Transverse colon (tissue), 4 donors: ENCODE data around the gene ABCC10. TPM values are rescaled to one million over a fixed set of nuclear protein-coding genes. Genes with fewer than 3 reads are reported as not detected.

ENCODE experiments used
- DNase-seq: peaks from one replicate; pipeline ENCODE4 v3.0.0-alpha.2; 2019
- H3K27ac ChIP-seq, 4 donors: fragments of 200-600 bp; sonication (generic); 2 replicates each; pipeline ENCODE4 v1.5.1; 2016 to 2018; ENCODE audit warnings: inconsistent platforms in 4 of 4
- H3K27me3 ChIP-seq: fragments of 200-600 bp; sonication (generic); 2 replicates; pipeline ENCODE4 v1.5.1; 2017; ENCODE audit warnings: inconsistent platforms
- H3K36me3 ChIP-seq, 4 donors: fragments of 200-600 bp; sonication (generic); 2 replicates each; pipeline ENCODE4 v1.5.1; 2017 to 2019; ENCODE audit warnings: inconsistent platforms in 4 of 4
- H3K4me1 ChIP-seq, 4 donors: fragments of 200-600 bp; sonication (generic); 2 replicates each; pipeline ENCODE4 v1.5.1; 2017 to 2020; ENCODE audit warnings: inconsistent platforms in 4 of 4
- H3K4me3 ChIP-seq, 4 donors: fragments of 200-600 bp; sonication (generic); 1 replicate in 1 of 4; 2 replicates in 3 of 4; pipeline versions ENCODE4 v1.5.1 to v1.6.1; 2017 to 2019; ENCODE audit warnings: inconsistent platforms in 4 of 4
- H3K9me3 ChIP-seq, 2 donors: fragments of 200-600 bp; sonication (generic); 2 replicates each; pipeline ENCODE4 v1.5.1; 2017 to 2019; ENCODE audit warnings: inconsistent platforms in 2 of 2
- EP300 ChIP-seq: sonication (generic); formaldehyde crosslinking; IDR thresholded peaks from one replicate; pipeline ENCODE4 v1.6.1; 2017; ENCODE audit warnings: antibody characterized with exemption, low read depth
- POLR2A ChIP-seq: fragments of 450-650 bp; IDR thresholded peaks from one replicate; pipeline ENCODE4 v1.6.1; 2016; ENCODE audit warnings: antibody characterized with exemption, mild to moderate bottlenecking, moderate library complexity
- POLR2AphosphoS5 ChIP-seq, 3 donors: sonication (generic); formaldehyde crosslinking; IDR thresholded peaks; one replicate each; pipeline ENCODE4 v1.6.1; 2016; ENCODE audit warnings: antibody characterized with exemption in 3 of 3
- WGBS, 2 donors: methylation state at CpG; one replicate each; pipeline ENCODE4 v1.1.5; 2018; ENCODE audit warnings: low coverage in 1 of 2; 5-methylcytosine and 5-hydroxymethylcytosine counted together
- in situ Hi-C, 4 donors: fragments of 200-750 bp; cut with MboI; loops; one replicate each; pipeline versions ENCODE4 v1.15.0 to v1.15.1; 2017; ENCODE audit warnings: low sequenced_read_pairs in 3 of 4, low pct_ligation_motif_present in 1 of 4, low pct_unique_long_range_greater_than_20kb in 1 of 4
- intact Hi-C: fragments of 100-400 bp; cut with DNase I; formaldehyde crosslinking; loops from one replicate; pipeline ENCODE4 v1.15.1; 2023; ENCODE audit warnings: low total_unique reads
- total RNA-seq, 4 donors: library from RNA; depleted of rRNA; stranded (reverse); fragments of >200 nt; gene quantifications; one replicate each; pipeline ENCODE4 v1.1.0, GENCODE V29; 2016
- TF ChIP-seq, protein P1 (sequence below), 5 experiments: fragments of 200-600 bp in 3 of 5; fragments of 450-650 bp in 2 of 5; sonication (generic) in 3 of 5; IDR thresholded peaks; 1 replicate in 2 of 5; 2 replicates in 3 of 5; pipeline ENCODE4 v1.5.1; 2016 to 2017; ENCODE audit warnings: antibody characterized with exemption in 5 of 5, inconsistent platforms in 3 of 5, mild to moderate bottlenecking in 2 of 5, moderate library complexity in 1 of 5

ABCC10 gene
- total RNA-seq, 4 donors from 2014 or later: 28.0 to 56.9 (median 33.7) TPM

DNA sequence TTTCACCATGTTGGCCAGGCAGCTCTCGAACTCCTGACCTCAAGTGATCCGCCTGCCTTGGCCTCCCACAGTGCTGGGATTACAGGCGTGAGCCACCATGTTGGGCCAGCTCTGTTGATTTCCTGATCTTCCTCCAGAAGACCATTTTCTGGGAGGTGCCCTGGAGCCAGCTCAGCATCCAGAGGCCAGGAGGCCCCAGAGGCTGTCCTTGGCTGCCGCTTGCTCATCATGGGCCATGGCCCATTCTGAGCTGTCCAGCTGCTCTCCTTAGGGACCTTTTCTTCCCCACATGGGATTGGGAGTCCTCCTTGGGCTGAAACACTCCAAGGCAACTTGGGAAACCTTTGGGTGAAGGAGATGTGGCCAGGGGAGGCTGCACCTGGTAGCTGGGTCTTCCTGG lies 67.4 kb downstream of the ABCC10 start:
- H3K27me3 ChIP-seq: no peaks in the 10 kb centered on the region
- WGBS, 2 donors: 96% methylated on average over 4 of the region's 4 CpGs; no CpG with 5 or more reads in 1 of the 2 donors
- no peak overlapping the region for H3K27ac ChIP-seq
- in situ Hi-C loops (no loop called here), intact Hi-C loops (no loop called here)
- H3K36me3 ChIP-seq: peaks cover 0 to 10% (median 7%) of the 10 kb centered on the region in 4 donors
- no peaks in the 10 kb centered on the region for H3K9me3 ChIP-seq
- TF ChIP-seq EP300 (no peak), POLR2A (no peak), POLR2AphosphoS5 (IDR thresholded peaks at IDR 0.05) (no peak)
- TF ChIP-seq, protein P1, sequence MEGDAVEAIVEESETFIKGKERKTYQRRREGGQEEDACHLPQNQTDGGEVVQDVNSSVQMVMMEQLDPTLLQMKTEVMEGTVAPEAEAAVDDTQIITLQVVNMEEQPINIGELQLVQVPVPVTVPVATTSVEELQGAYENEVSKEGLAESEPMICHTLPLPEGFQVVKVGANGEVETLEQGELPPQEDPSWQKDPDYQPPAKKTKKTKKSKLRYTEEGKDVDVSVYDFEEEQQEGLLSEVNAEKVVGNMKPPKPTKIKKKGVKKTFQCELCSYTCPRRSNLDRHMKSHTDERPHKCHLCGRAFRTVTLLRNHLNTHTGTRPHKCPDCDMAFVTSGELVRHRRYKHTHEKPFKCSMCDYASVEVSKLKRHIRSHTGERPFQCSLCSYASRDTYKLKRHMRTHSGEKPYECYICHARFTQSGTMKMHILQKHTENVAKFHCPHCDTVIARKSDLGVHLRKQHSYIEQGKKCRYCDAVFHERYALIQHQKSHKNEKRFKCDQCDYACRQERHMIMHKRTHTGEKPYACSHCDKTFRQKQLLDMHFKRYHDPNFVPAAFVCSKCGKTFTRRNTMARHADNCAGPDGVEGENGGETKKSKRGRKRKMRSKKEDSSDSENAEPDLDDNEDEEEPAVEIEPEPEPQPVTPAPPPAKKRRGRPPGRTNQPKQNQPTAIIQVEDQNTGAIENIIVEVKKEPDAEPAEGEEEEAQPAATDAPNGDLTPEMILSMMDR (IDR thresholded peaks at IDR 0.05): no peak
- DNase-seq: no peak
- no peak overlapping the region for H3K4me3 ChIP-seq
- peaks cover 8 to 29% (median 19%) of the 10 kb centered on the region in 4 donors for H3K4me1 ChIP-seq

GRCh38 chr6:43495409-43495941 lies 68.1 kb downstream of the ABCC10 start:
- peaks cover 0 to 14% (median 11%) of the 10 kb centered on the region in 4 donors for H3K36me3 ChIP-seq
- H3K4me3 ChIP-seq: no peak overlapping the region
- H3K4me1 ChIP-seq: peaks cover 8 to 25% (median 19%) of the 10 kb centered on the region in 4 donors
- H3K27me3 ChIP-seq: no peaks in the 10 kb centered on the region
- H3K9me3 ChIP-seq: no peaks in the 10 kb centered on the region
- H3K27ac ChIP-seq: no peak overlapping the region
- intact Hi-C loops (no loop called here), in situ Hi-C loops (no loop called here)
- 71% methylated on average over 4 of the region's 4 CpGs; no CpG with 5 or more reads in 1 of the 2 donors for WGBS, 2 donors
- no peak for TF ChIP-seq EP300
- TF ChIP-seq, protein P1 (IDR thresholded peaks at IDR 0.05): peak in 4 of 5 experiments; percentile 15 to 42 (median 21)
- peak; percentile 36 for DNase-seq

DNA sequence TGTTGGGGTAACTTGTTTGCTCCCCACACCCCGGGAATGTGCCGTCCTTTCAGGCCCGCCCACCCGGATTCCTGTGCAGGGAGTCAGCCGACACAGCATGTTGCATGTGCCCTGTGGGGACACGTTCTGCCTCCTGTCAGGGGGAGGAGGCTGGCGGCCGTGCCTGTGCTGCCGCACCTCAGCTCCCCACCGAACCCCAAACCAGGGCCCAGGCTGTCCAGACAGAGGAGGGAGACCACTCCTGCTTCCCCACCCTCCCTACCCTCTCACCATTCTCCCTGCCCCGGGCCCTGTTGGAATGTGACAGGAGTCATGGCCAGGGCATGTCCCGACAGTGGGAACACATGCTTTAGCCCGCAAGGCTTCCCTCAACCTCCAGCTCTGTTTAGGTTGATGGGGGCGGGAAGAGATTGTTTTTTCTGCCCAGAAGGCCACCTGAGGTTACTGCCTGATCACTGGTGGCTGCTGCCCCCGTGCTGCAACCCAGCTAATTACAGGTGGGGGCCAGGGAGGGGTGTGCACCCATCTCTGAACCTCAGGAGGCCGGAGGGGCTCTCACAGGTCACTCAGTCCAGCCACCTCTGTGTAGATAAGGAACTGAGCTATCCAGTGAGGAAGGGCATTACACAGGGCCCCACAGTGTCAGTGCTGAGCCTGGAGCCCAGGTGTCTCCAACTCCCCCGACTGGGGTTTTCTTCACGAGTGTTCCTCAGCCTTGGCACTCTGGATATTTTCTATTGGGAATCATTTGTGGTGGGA lies 69.2 kb downstream of the ABCC10 start:
- intact Hi-C loops (no loop called here), in situ Hi-C loops (no loop called here)
- Histone ChIP-seq H3K9me3 (no peaks in the 10 kb centered on the region), H3K27ac (no peak overlapping the region), H3K36me3 (peaks cover 0 to 22% (median 11%) of the 10 kb centered on the region in 4 donors), H3K4me1 (peaks cover 7 to 23% (median 19%) of the 10 kb centered on the region in 4 donors), H3K4me3 (no peak overlapping the region), H3K27me3 (no peaks in the 10 kb centered on the region)
- no peak for DNase-seq
- WGBS, 2 donors: 66% methylated on average over 16 of the region's 18 CpGs; no CpG with 5 or more reads in 1 of the 2 donors
- no peak for TF ChIP-seq POLR2A
- TF ChIP-seq POLR2AphosphoS5 (IDR thresholded peaks at IDR 0.05): no peak
- TF ChIP-seq, protein P1 (IDR thresholded peaks at IDR 0.05): peak; percentile 15 to 27 (median 21)
- TF ChIP-seq EP300: no peak

GRCh38 chr6:43497129-43497396 lies 69.7 kb downstream of the ABCC10 start:
- Histone ChIP-seq H3K27me3 (no peaks in the 10 kb centered on the region), H3K4me3 (no peak overlapping the region), H3K27ac (no peak overlapping the region), H3K4me1 (peaks cover 2 to 18% (median 14%) of the 10 kb centered on the region in 4 donors), H3K9me3 (no peaks in the 10 kb centered on the region), H3K36me3 (peaks cover 0 to 22% (median 11%) of the 10 kb centered on the region in 4 donors)
- intact Hi-C loops: no loop called here
- in situ Hi-C loops: no loop called here
- WGBS, 2 donors: 86 to 100% methylated on average over 1 to 6 of the region's 6 CpGs
- no peak for DNase-seq
- TF ChIP-seq POLR2AphosphoS5 (IDR thresholded peaks at IDR 0.05) (no peak), POLR2A (no peak), EP300 (no peak)
- TF ChIP-seq, protein P1 (IDR thresholded peaks at IDR 0.05): no peak
